NCI-H2196 (cell line): Measurements from ENCODE around the gene ARHGEF19.
A peak's percentile ranks its signal among the peaks of the same experiment; 100 is the strongest.
"Not testable (repeated sequence)": the region's sequence is repeated elsewhere in the genome, so short reads cannot be mapped to it uniquely, and the experiment has no call there.

ENCODE experiments used
- DNase-seq: peaks from one replicate; lab custom pipeline; 2025; ENCODE audit not compliant: unreplicated experiment; lab: John Stamatoyannopoulos, UW

The ARHGEF19 gene

GRCh38 chr1:16222716-16223115 is 10.3 kb upstream of the ARHGEF19 start:
- not testable (repeated sequence) for DNase-seq

DNA sequence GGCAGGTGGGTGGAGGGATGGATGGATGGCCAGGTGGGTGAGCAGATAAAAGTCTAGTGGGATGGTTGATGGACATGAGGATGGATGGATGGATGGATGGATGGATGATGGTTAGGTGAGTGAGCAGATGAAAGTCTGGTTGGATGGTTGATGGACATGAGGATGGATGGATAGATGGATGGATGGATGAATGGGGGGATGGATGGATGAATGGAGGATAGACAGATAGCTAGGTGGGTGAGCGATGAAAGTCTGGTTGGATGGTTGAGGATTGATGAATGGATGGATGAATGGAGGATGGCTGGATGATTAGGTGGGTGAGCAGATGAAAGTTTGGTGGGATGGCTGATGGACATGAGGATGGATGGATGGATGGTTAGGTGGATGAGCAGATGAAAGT is 9.0 kb upstream of the ARHGEF19 start:
- no peak for DNase-seq

- DNase-seq = no peak
Measured at GRCh38 chr1:16219968-16220500, 7.6 kb upstream of the ARHGEF19 start.

DNA sequence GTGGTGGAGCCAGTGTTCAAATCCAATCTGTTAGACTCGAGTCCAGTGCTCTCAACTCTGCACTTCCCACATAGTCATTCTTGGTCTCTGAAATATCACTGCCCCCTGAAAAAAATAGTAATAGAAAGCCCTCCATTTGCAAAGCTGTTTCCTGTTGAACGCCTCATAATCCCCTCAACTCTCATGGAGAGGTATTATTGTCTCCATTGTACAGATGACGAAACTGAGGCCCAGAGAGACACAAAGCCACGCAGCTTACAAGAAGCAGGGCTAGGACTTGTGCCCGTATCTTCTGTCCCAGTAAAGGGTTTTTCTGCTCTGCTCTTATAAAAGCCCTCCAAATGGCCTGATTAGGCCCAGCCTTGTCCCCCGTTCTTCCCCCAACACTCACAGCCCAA is 6.2 kb upstream of the ARHGEF19 start:
- DNase-seq = no peak

- DNase-seq = peak; percentile 17
Measured at GRCh38 chr1:16218014-16218673, 5.7 kb upstream of the ARHGEF19 start.

DNA sequence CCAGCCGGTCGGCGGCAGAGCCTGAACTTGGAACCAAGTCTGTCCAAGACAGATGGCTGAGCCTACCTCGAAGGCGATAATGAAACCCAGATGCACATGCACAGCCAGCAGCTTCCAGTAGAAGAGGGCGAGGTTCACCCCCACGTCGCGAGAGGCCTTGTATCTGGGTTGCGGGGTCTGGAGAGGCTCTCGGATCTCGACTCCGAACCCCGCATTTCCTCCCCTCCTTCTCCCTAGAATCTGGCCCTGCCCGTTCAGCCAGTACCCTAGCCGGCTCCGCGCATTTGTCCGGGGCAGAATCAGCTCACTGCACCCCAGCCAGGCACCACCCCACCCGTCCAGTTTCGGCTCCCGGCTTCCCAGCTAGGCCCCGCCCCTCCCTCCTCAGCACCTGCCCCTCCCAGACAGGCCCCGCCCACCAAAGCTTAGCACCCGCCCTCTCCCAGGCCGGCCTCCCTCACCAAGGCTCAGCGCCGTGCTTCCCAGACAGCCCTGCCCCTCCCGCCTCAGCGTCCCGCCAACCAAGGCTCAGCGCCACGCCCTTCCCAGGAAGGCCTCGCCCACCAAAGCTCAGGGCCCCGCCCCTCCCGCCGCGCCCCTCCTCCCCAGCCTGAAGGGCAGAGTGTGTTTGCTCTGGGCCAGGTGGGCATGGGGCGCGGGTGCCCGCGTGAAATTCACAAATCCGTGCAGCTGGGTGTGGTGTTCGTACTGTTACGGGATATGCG is 4.8 kb upstream of the ARHGEF19 start:
- DNase-seq = peak; percentile 97

- DNase-seq = peak; percentile 86
Measured at GRCh38 chr1:16215882-16216753, 3.7 kb upstream of the ARHGEF19 start.

- DNase-seq = not testable (repeated sequence)
Measured at GRCh38 chr1:16215240-16215639, 2.8 kb upstream of the ARHGEF19 start.

- DNase-seq = not testable (repeated sequence)
Measured at GRCh38 chr1:16213544-16213943, 1.1 kb upstream of the ARHGEF19 start.

DNA sequence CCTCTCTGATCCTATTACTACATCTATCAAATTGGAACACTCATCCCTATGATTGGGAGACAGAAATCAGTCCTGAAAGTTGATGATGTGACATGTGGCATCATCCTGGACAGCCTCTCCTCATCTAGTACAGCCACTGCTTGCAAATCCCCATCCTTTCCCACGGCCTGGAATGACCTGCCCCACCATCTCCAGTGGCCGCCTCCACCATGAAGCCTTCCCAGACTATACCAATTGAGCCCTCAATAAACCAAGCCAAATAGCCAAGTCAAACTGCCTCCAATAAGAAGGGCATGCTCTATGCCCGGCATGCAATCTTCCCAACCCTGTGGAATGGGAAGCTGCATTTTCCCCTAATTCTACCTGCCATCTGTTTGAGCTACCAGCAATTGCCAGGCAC is 561 bp upstream of the ARHGEF19 start:
- DNase-seq = no peak

DNA sequence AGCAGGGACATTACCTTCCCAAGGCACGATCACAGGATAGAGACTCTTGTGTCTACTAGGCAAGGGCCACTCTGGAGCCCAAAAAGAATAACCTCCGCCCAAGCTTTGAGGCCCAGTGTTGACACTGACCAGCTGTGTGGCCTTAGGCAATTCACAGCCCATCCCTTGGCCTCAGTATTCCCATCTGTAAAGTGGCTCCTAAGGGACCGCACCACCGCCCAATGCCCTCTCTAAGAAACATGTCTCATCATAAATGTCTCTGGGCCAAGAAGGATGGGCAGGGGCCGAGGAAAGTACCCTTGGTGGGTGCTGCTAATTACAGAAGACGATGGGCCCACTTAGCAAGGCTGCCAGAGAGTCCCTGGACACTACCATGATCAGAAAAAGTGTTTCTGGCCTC is 628 bp downstream of the ARHGEF19 start:
- DNase-seq = no peak

DNA sequence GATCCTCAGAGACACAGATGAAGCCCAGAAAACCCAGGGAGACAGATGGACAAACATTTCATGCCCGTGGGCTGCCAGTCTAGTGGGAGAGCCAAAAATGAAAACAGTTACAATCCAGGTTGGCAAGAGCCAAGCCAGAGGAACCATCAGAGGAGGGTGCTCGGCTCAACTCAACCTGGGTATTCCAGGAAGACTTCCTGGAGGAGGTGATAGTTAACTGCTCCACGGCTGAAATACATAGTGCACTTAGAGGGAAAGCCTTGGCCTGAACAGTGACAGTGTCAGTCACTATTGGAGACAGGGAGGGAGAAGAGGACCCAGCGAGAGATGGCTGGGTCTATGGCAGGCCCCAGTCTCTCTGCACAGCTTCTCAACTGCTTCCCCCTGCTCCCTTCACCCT is 1.9 kb downstream of the ARHGEF19 start:
- DNase-seq = no peak

GRCh38 chr1:16209847-16210407 is 2.5 kb downstream of the ARHGEF19 start:
- no peak for DNase-seq

GRCh38 chr1:16209132-16209846 is 3.2 kb downstream of the ARHGEF19 start:
- DNase-seq = no peak

DNA sequence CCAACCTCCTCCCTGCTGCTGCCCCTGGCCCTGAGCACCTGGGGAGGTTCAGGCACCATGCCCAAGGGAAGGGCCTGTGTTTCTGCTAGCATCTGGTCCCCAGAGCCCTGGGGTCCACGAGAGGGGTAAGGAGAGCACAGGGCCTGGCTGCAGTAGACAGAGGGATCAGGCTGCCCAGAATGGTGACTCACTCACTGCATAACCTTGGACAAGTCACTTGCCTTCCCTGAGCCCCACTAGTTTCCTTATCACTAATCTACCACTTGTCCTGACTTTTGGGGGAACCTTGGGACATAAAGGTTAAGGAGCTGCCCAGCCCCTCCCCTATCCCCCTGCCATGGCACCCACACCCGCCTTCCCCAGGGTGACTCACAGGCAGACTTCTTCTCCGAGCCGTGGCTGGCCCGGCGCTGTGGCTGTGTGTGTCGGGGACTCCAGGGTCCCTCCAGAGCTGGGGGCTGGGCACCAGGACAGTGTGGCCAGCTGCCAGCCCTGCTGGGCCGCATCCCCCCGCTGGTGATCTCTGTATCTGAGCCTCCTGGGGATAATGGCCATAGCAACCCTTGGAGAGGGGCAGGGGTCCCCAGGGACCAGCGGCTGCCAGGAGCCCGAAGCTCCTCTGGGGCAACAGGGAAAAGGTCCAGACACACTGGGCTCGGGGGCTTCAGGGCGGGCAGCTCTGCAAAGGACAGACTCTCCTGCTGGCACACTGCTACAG is 4.0 kb downstream of the ARHGEF19 start:
- no peak for DNase-seq

GRCh38 chr1:16207318-16208269 is 4.9 kb downstream of the ARHGEF19 start:
- DNase-seq = no peak

GRCh38 chr1:16206547-16207317 is 5.7 kb downstream of the ARHGEF19 start:
- peak; percentile 97 for DNase-seq
